KOPT-K1 (cell line): ENCODE data around the gene ARID3A.

Source experiments
- H3K27ac ChIP-seq: fragments of 200-600 bp; sonication (generic); 2 replicates; pipeline ENCODE4 v1.5.1; 2016; ENCODE audit warnings: antibody characterized with exemption, mild to moderate bottlenecking, low read depth, low read length; ENCODE audit not compliant: poor library complexity, severe bottlenecking
- H3K36me3 ChIP-seq: fragments of 200-600 bp; sonication (generic); 2 replicates; pipeline ENCODE4 v1.5.1; 2017; ENCODE audit warnings: antibody characterized with exemption, mild to moderate bottlenecking, low read length, moderate library complexity; ENCODE audit not compliant: insufficient read depth
- H3K9me3 ChIP-seq: fragments of 200-600 bp; sonication (generic); 2 replicates; pipeline ENCODE4 v1.5.1; 2017; ENCODE audit warnings: antibody characterized with exemption, low read length, mild to moderate bottlenecking; ENCODE audit not compliant: insufficient read depth, poor library complexity, severe bottlenecking

ARID3A gene

GRCh38 chr19:1007399-1008251, 81.8 kb downstream of the ARID3A start:
- H3K9me3 ChIP-seq = no peaks in the 10 kb centered on the region
- H3K27ac ChIP-seq = no peak overlapping the region
- H3K36me3 ChIP-seq = peaks cover 45% of the 10 kb centered on the region

GRCh38 chr19:1008268-1009040, 82.6 kb downstream of the ARID3A start:
- H3K9me3 ChIP-seq = no peaks in the 10 kb centered on the region
- peaks cover 53% of the 10 kb centered on the region for H3K36me3 ChIP-seq
- no peak overlapping the region for H3K27ac ChIP-seq

GRCh38 chr19:1009041-1009980, 83.5 kb downstream of the ARID3A start:
- Histone ChIP-seq H3K9me3 (no peaks in the 10 kb centered on the region), H3K36me3 (peaks cover 62% of the 10 kb centered on the region), H3K27ac (no peak overlapping the region)

GRCh38 chr19:1009981-1010538, 84.2 kb downstream of the ARID3A start:
- no peak overlapping the region for H3K27ac ChIP-seq
- H3K9me3 ChIP-seq = no peaks in the 10 kb centered on the region
- peaks cover 69% of the 10 kb centered on the region for H3K36me3 ChIP-seq

- Histone ChIP-seq H3K36me3 (peaks cover 77% of the 10 kb centered on the region), H3K27ac (no peak overlapping the region), H3K9me3 (no peaks in the 10 kb centered on the region)
Observed at GRCh38 chr19:1010586-1011510, 85.0 kb downstream of the ARID3A start.

GRCh38 chr19:1011831-1012333, 86.0 kb downstream of the ARID3A start:
- no peak overlapping the region for H3K27ac ChIP-seq
- peaks cover 86% of the 10 kb centered on the region for H3K36me3 ChIP-seq
- no peaks in the 10 kb centered on the region for H3K9me3 ChIP-seq

- H3K36me3 ChIP-seq = peaks cover 87% of the 10 kb centered on the region
- H3K27ac ChIP-seq = no peak overlapping the region
Observed at GRCh38 chr19:1012334-1012733, 86.5 kb downstream of the ARID3A start.

GRCh38 chr19:1013218-1013617, 87.4 kb downstream of the ARID3A start:
- H3K9me3 ChIP-seq = no peaks in the 10 kb centered on the region
- H3K27ac ChIP-seq = no peak overlapping the region
- H3K36me3 ChIP-seq = peaks cover 95% of the 10 kb centered on the region

More at GRCh38 chr19:1012334-1012733, 86.5 kb downstream of the ARID3A start:
- no peaks in the 10 kb centered on the region for H3K9me3 ChIP-seq

- H3K9me3 ChIP-seq = no peaks in the 10 kb centered on the region
- peaks cover 96% of the 10 kb centered on the region for H3K36me3 ChIP-seq
Observed at GRCh38 chr19:1014161-1015060, 88.6 kb downstream of the ARID3A start.

GRCh38 chr19:1015061-1015781, 89.4 kb downstream of the ARID3A start:
- H3K27ac ChIP-seq = no peak overlapping the region
- H3K9me3 ChIP-seq = no peaks in the 10 kb centered on the region
- H3K36me3 ChIP-seq = peaks cover 92% of the 10 kb centered on the region

More at GRCh38 chr19:1014161-1015060, 88.6 kb downstream of the ARID3A start:
- H3K27ac ChIP-seq = no peak overlapping the region

- Histone ChIP-seq H3K9me3 (no peaks in the 10 kb centered on the region), H3K36me3 (peaks cover 84% of the 10 kb centered on the region), H3K27ac (no peak overlapping the region)
Observed at GRCh38 chr19:1015782-1016646, 90.2 kb downstream of the ARID3A start.
